Uterus (tissue), 2 donors: ENCODE measurements around the gene SEC14L5.

Experiments used
- CTCF ChIP-seq, 4 experiments: fragments of 200-600 bp in 2 of 4; fragments of 450-650 bp in 2 of 4; sonication (generic) in 2 of 4; IDR thresholded peaks; one replicate each; pipeline ENCODE4 v1.5.1; 2016 to 2019; ENCODE audit warnings: antibody characterized with exemption in 4 of 4, mild to moderate bottlenecking in 2 of 4, moderate library complexity in 1 of 4
- POLR2A ChIP-seq, 2 donors: fragments of 450-650 bp; IDR thresholded peaks; one replicate each; pipeline ENCODE4 v1.6.1; 2016; ENCODE audit warnings: antibody characterized with exemption in 2 of 2, mild to moderate bottlenecking in 1 of 2, moderate library complexity in 1 of 2

GRCh38 chr16:5033256-5034166, 75.4 kb downstream of the SEC14L5 start, which contains the start of gene NAGPA:
- TF ChIP-seq CTCF (IDR thresholded peaks at IDR 0.05) = no peak
- TF ChIP-seq POLR2A (IDR thresholded peaks at IDR 0.05) = no peak
